Neural progenitor cell (in vitro differentiated cells): ENCODE results near the gene SPTBN5. TPM values are rescaled to one million over a fixed set of nuclear protein-coding genes. Genes with fewer than 3 reads are reported as not detected.

Experiments
- DNase-seq: peaks from one replicate; pipeline ENCODE4 v3.0.0-alpha.2; 2016; ENCODE audit warnings: low spot score
- H2AFZ ChIP-seq: fragments of 200-600 bp; sonication (generic); replicated peaks from 2 replicates; pipeline ENCODE4 v1.6.1; 2016; ENCODE audit warnings: antibody characterized with exemption
- H3F3A ChIP-seq: fragments of 200-600 bp; sonication (generic); 2 replicates; pipeline ENCODE4 v1.6.1; 2016; ENCODE audit warnings: antibody characterized with exemption, low read depth
- H3K27ac ChIP-seq: fragments of 200-600 bp; sonication (generic); 2 replicates; pipeline ENCODE4 v1.5.1; 2016; ENCODE audit warnings: mild to moderate bottlenecking
- H3K27me3 ChIP-seq: fragments of 200-600 bp; sonication (generic); 2 replicates; pipeline ENCODE4 v1.6.1; 2016; ENCODE audit warnings: mild to moderate bottlenecking, moderate library complexity
- H3K36me3 ChIP-seq: fragments of 200-600 bp; sonication (generic); 2 replicates; pipeline ENCODE4 v1.5.1; 2016
- H3K4me1 ChIP-seq: fragments of 200-600 bp; sonication (generic); 2 replicates; pipeline ENCODE4 v1.6.1; 2016; ENCODE audit warnings: mixed run types
- H3K4me2 ChIP-seq: fragments of 200-600 bp; sonication (generic); 2 replicates; pipeline ENCODE4 v1.6.1; 2016
- H3K4me3 ChIP-seq: fragments of 200-600 bp; sonication (generic); 2 replicates; pipeline ENCODE4 v1.5.1; 2016
- H3K79me2 ChIP-seq: fragments of 200-600 bp; sonication (generic); 2 replicates; pipeline ENCODE4 v1.6.1; 2016; ENCODE audit warnings: low read depth
- H3K9ac ChIP-seq: fragments of 200-600 bp; sonication (generic); 2 replicates; pipeline ENCODE4 v1.6.1; 2016
- H3K9me3 ChIP-seq: fragments of 200-600 bp; sonication (generic); 2 replicates; pipeline ENCODE4 v1.5.1; 2016; ENCODE audit warnings: low read depth
- H4K20me1 ChIP-seq: fragments of 200-600 bp; sonication (generic); 2 replicates; pipeline ENCODE4 v1.6.1; 2016; ENCODE audit warnings: low read depth
- H3K27ac Mint-ChIP-seq: 3 replicates; pipeline ENCODE4 v1.8.0; 2021; ENCODE audit warnings: mixed read lengths
- H3K27me3 Mint-ChIP-seq: 2 replicates; pipeline ENCODE4 v1.8.0; 2022; ENCODE audit warnings: low read depth, mild to moderate bottlenecking, inconsistent platforms, moderate library complexity, mixed read lengths; ENCODE audit not compliant: insufficient read depth
- H3K36me3 Mint-ChIP-seq: 3 replicates; pipeline ENCODE4 v1.8.0; 2021; ENCODE audit warnings: mixed read lengths
- H3K4me1 Mint-ChIP-seq: 3 replicates; pipeline ENCODE4 v1.8.0; 2021; ENCODE audit warnings: mixed read lengths
- H3K4me3 Mint-ChIP-seq: 3 replicates; pipeline ENCODE4 v1.8.0; 2021; ENCODE audit warnings: mild to moderate bottlenecking, moderate library complexity, mixed read lengths
- H3K9me3 Mint-ChIP-seq: 3 replicates; pipeline ENCODE4 v1.8.0; 2020; ENCODE audit warnings: mixed read lengths
- EZH2 ChIP-seq: fragments of 200-600 bp; sonication (generic); IDR thresholded peaks from 2 replicates; pipeline ENCODE4 v1.6.1; 2017; ENCODE audit warnings: antibody characterized with exemption, mild to moderate bottlenecking, moderate library complexity
- EZH2phosphoT487 ChIP-seq: fragments of 200-600 bp; sonication (generic); IDR thresholded peaks from 2 replicates; pipeline ENCODE4 v1.6.1; 2017; ENCODE audit warnings: antibody characterized with exemption
- total RNA-seq: library from RNA; depleted of rRNA; stranded (reverse); fragments of >200 nt; gene quantifications from 2 replicates; pipeline ENCODE4 v1.2.3, GENCODE V29; 2015; ENCODE audit warnings: low replicate concordance
- TF ChIP-seq, protein P1 (sequence below): fragments of 200-600 bp; sonication (generic); IDR thresholded peaks from 2 replicates; pipeline ENCODE4 v1.5.1; 2017; ENCODE audit warnings: antibody characterized with exemption, mild to moderate bottlenecking

SPTBN5 gene
- total RNA-seq, 1 donor from 2014 or later: not detected

DNA sequence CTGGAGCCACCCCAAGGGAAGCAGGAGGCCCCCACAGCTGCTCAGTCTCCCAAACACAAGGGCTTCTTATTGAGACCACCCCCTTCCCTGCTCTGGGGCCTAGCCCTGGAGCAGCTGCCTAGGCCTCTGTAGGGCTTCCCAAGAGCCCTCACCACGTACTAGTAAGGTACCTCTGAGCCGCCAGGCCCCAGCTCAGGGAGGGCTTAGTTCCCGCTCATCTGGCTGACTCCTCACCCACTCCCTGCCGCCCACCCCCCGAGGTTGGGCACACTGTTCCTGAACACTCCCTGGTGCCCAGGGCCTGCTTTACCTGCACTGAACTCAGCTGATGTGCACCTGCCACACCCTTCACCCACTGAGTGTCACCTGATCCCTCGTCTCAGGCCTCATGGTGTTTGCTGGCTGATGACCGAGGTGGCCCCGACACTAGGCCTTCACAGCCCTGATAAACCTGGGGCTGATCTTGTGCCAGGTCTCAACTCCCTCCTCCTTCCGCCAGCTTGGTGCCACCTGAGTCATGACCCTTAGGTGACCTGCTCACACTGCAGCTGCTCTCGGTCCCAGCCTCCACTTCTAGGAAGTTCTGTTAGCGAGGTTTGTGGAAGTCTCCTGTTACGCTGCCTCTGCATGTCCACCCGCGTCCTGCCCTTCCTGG is 18.0 kb upstream of the SPTBN5 start:
- Mint-ChIP-seq H3K4me1 (no peaks in the 10 kb centered on the region), H3K27ac (no peak overlapping the region), H3K4me3 (no peak overlapping the region), H3K9me3 (no peaks in the 10 kb centered on the region), H3K27me3 (peaks cover 2% of the 10 kb centered on the region), H3K36me3 (no peaks in the 10 kb centered on the region)
- Histone ChIP-seq H3K4me2 (no peak overlapping the region), H3K4me3 (no peak overlapping the region), H3F3A (no peaks in the 10 kb centered on the region), H3K4me1 (no peaks in the 10 kb centered on the region), H3K9me3 (no peaks in the 10 kb centered on the region), H3K9ac (no peak overlapping the region), H3K27me3 (no peaks in the 10 kb centered on the region), H3K79me2 (no peaks in the 10 kb centered on the region), H3K36me3 (no peaks in the 10 kb centered on the region), H3K27ac (no peak overlapping the region), H4K20me1 (no peaks in the 10 kb centered on the region), H2AFZ (no peak overlapping the region)
- no peak for TF ChIP-seq EZH2
- TF ChIP-seq EZH2phosphoT487: no peak
- TF ChIP-seq, protein P1, sequence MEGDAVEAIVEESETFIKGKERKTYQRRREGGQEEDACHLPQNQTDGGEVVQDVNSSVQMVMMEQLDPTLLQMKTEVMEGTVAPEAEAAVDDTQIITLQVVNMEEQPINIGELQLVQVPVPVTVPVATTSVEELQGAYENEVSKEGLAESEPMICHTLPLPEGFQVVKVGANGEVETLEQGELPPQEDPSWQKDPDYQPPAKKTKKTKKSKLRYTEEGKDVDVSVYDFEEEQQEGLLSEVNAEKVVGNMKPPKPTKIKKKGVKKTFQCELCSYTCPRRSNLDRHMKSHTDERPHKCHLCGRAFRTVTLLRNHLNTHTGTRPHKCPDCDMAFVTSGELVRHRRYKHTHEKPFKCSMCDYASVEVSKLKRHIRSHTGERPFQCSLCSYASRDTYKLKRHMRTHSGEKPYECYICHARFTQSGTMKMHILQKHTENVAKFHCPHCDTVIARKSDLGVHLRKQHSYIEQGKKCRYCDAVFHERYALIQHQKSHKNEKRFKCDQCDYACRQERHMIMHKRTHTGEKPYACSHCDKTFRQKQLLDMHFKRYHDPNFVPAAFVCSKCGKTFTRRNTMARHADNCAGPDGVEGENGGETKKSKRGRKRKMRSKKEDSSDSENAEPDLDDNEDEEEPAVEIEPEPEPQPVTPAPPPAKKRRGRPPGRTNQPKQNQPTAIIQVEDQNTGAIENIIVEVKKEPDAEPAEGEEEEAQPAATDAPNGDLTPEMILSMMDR: no peak
- no peak for DNase-seq

DNA sequence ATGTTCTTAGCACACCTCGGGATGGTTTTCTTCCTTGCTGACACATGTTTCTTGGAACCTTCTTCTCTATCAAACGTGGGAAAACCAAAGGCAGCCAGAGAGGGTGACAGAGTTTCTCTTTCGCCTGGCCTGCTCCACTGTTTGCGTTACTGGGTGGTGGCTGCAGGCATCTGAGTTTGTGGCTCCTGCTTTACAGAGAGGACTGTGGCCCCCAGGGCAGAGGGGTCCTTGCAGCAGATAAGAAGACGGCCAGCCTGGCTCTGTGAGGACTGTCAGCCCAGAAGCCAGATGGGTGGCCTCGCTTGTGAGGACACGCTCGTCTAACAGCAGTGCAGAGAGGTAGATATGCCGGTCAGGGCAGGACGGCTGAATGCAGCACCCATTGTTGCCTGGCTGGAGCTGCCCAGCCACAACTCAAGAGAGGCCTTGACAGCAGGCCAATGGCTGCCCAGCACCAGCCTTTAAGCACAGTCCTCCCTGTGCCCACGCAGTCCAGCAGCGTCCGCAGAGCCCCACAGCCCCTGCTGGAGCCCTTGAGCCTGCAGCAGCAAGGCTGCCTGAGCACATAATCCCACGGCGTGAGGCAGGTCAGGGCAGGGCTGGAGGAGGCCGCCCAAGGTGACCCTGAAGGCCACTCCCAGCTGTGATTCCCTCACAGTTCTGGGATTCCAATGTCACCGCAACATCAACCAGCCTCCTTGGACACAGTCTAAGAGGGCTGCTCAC is 15.0 kb upstream of the SPTBN5 start:
- peaks cover 11% of the 10 kb centered on the region for H3F3A ChIP-seq
- Mint-ChIP-seq H3K27ac (no peak overlapping the region), H3K9me3 (no peaks in the 10 kb centered on the region), H3K4me3 (no peak overlapping the region), H3K27me3 (peaks cover 2% of the 10 kb centered on the region), H3K36me3 (no peaks in the 10 kb centered on the region), H3K4me1 (peaks cover 7% of the 10 kb centered on the region)
- no peaks in the 10 kb centered on the region for H3K9me3 ChIP-seq
- H3K4me1 ChIP-seq: no peaks in the 10 kb centered on the region
- no peaks in the 10 kb centered on the region for H3K79me2 ChIP-seq
- H3K4me2 ChIP-seq: no peak overlapping the region
- no peaks in the 10 kb centered on the region for H3K27me3 ChIP-seq
- H3K4me3 ChIP-seq: no peak overlapping the region
- no peak for TF ChIP-seq EZH2
- TF ChIP-seq, protein P1: no peak
- TF ChIP-seq EZH2phosphoT487: no peak
- H3K36me3 ChIP-seq: no peaks in the 10 kb centered on the region
- H4K20me1 ChIP-seq: peaks cover 3% of the 10 kb centered on the region
- H2AFZ ChIP-seq: no peak overlapping the region
- H3K27ac ChIP-seq: no peak overlapping the region
- DNase-seq: no peak
- H3K9ac ChIP-seq: no peak overlapping the region

DNA sequence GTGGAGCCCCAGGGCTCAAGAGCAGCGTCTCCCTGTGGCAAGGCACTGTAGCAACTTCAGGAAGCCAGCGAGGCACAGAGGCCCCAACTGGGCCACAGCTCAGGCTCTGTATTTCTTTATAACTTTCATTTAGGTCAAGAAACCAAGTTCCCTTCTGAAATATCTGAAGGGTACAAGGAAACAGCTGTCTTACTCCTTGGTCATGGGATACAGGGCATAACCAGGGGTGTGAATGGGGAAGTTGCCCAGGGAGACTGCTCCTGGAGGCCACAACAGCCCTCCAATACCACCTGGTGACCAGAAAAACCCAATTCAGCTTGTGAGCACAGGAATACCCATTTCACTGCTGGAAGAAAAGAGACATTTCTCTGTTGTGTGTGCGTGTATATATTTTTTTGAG is 13.3 kb upstream of the SPTBN5 start:
- Histone ChIP-seq H3K4me2 (no peak overlapping the region), H3K36me3 (no peaks in the 10 kb centered on the region), H3K9me3 (no peaks in the 10 kb centered on the region), H3K27ac (no peak overlapping the region), H3K9ac (no peak overlapping the region), H3K4me1 (no peaks in the 10 kb centered on the region), H3K79me2 (no peaks in the 10 kb centered on the region), H2AFZ (no peak overlapping the region), H3F3A (peaks cover 11% of the 10 kb centered on the region), H4K20me1 (peaks cover 3% of the 10 kb centered on the region), H3K27me3 (no peaks in the 10 kb centered on the region), H3K4me3 (no peak overlapping the region)
- no peak overlapping the region for H3K4me3 Mint-ChIP-seq
- TF ChIP-seq EZH2phosphoT487: no peak
- TF ChIP-seq, protein P1: no peak
- no peak for TF ChIP-seq EZH2
- H3K27me3 Mint-ChIP-seq: peaks cover 2% of the 10 kb centered on the region
- H3K36me3 Mint-ChIP-seq: no peaks in the 10 kb centered on the region
- H3K9me3 Mint-ChIP-seq: no peaks in the 10 kb centered on the region
- DNase-seq: no peak
- H3K4me1 Mint-ChIP-seq: peaks cover 11% of the 10 kb centered on the region
- no peak overlapping the region for H3K27ac Mint-ChIP-seq
